ENCODE results near the gene STRN.
"Not testable (repeated sequence)": the region's sequence is repeated elsewhere in the genome, so short reads cannot be mapped to it uniquely, and the experiment has no call there.

Gene STRN, protein sequence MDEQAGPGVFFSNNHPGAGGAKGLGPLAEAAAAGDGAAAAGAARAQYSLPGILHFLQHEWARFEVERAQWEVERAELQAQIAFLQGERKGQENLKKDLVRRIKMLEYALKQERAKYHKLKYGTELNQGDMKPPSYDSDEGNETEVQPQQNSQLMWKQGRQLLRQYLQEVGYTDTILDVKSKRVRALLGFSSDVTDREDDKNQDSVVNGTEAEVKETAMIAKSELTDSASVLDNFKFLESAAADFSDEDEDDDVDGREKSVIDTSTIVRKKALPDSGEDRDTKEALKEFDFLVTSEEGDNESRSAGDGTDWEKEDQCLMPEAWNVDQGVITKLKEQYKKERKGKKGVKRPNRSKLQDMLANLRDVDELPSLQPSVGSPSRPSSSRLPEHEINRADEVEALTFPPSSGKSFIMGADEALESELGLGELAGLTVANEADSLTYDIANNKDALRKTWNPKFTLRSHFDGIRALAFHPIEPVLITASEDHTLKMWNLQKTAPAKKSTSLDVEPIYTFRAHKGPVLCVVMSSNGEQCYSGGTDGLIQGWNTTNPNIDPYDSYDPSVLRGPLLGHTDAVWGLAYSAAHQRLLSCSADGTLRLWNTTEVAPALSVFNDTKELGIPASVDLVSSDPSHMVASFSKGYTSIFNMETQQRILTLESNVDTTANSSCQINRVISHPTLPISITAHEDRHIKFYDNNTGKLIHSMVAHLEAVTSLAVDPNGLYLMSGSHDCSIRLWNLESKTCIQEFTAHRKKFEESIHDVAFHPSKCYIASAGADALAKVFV

DNA sequence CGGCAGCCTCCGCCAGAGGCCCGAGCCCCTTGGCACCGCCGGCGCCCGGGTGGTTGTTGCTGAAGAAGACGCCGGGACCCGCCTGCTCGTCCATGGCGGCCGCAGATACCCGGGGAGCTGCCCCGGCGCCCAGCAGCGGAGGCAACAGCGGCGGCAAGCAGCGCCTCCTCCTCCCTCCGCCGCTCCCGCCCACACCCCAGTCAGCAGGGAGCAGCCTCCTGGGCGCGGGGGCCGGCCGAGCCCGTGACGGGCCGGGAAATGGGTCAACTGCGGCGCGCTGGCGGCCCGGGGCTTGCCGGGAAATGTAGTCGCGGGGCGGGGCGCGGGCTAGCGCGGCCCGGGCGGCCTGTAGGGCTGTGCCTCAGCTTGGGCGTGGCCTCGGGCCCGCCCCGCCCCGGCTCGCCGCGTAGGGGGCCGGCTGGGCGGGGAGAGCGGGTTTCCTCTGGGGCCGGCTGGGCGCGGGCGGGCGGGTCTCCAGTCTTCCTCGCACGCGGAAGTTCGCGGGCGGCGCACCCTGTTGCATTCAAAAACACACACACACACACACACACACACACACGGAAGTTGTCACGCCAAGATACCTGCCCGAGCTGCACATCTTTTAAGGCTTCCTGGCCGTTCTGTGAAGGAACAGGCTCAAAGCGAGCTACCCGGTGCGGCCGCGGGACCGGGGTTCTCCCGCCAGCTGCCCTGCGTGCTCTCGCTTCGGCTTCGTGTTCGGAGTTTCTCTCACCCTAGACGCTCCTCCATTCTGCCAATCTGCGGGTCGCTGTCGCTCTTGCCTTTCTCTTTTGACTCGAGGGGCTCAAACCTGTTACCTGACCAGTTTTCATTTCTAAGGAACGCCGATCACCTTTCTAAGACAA, at the start of gene STRN:
TSS of gene STRN (minus strand) at position 167 of the 866 bp plus-strand sequence. CDS start at position 94, 73 bp downstream.
- DNase-seq (ENCODE audit: low read depth), result peak; percentile 93

DNA sequence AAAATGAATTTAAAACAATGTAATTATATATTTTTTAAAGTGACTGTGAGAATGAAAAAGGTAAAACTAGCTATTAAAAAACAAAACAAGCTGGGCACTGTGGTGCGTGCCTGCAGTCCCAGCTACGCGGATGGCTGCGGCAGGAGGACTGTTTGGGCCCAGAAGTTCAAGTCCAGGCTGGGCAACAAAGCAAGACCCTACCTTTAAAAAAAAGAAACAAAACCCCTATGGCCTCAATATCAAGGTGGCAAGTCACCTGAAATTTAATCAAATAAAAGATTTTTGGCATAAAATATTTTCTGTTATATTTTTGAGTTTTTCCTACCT, 46.9 kb upstream of the STRN start:
- no peak for DNase-seq (ENCODE audit: low read depth)

DNA sequence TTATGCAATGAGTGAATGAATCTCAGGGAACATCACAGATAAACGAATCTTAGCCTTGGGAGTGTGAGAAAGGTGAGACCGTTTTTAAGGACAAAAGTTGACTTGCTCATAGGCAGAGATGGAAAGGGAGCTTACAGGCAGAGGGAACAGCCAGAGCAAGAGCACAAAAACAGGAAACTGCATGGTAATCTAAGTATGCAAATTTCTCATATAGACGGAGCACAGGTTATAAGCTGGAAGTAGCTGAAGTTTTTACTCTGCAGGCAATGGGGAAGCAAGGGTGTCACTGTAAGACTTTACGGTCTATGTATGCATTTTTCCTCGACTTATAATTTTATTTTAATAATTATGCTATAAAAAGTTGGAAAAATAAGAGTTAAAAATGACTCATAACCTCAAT, 44.8 kb upstream of the STRN start:
- DNase-seq (ENCODE audit: low read depth), result no peak

DNA sequence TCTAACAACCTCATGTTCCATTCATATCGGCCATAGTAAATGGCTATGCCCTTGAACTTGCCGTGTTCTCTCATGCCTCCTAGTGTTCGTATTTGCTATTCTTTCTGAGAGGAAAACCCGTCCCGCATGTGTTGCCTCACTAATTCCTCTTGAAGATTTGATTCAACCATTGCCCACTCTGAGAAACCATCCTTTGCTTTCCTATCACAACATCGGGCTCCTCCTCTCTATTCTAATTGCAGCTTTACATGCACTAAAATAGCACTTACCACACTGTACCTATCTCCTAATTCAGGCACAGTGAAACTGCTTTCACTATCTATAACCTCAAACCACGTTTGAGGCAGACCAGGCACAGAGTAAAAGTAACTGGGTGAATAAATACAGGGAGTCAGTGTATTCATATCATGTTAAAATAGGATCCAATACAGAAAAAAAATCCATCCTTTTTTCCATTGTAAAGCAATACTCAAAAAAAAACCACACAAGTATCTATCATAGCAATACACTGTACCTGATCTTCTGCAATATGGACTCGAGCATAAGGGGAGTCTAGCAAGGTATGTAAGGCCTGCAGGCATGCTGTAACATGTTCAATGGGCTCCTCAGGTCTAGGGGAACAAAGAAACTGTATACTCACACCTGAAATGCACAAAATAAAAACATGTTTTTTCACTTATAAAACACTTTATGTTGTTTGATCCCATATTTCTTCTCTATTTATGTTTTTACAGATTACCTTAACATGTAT, 39.0 kb upstream of the STRN start:
- DNase-seq (ENCODE audit: low read depth), result no peak

DNA sequence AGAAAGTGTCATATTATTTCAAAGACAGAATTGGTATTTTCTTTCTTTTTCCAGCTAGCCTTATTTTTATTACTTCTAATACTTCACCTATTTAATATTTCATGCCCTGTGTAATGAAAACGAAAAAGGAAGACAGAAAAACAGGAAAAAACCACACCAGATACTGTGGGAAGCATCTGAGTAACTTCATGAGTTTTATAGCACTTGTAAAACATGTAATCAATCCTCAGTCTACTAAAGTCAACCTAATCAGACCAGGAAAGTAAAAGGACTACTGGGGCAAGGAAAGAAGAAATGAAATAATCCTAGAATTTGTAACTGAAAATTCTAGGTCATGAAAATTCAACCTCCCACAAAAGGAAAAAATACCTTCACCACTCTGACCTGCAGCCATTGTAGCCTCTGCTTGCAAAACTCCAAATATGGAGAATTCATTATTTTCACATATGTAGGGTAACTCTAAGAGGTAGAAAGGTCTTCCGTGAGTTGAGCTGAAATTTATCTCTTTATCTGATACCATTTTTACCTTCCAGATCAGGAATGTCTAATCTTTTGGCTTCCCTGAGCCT, 34.7 kb upstream of the STRN start:
- DNase-seq (ENCODE audit: low read depth), result no peak

DNA sequence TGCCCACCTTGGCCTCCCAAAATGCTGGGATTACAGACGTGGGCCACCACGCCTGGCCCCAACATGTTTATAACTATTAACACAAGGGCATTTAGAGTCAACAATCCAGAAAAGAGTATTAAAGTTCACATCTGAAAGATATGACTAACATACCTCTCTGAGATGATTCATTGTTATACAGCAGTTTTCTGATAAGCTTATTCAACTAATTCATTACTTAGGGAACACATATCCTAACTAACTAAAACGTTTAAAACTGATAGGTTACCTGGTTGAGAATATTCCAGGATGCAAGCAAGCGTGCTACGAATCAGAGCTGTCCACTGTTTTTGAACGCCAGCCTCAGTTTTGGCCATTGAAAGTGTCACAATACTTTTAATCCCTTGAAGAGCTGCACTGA, 34.0 kb upstream of the STRN start:
- no peak for DNase-seq (ENCODE audit: low read depth)

DNA sequence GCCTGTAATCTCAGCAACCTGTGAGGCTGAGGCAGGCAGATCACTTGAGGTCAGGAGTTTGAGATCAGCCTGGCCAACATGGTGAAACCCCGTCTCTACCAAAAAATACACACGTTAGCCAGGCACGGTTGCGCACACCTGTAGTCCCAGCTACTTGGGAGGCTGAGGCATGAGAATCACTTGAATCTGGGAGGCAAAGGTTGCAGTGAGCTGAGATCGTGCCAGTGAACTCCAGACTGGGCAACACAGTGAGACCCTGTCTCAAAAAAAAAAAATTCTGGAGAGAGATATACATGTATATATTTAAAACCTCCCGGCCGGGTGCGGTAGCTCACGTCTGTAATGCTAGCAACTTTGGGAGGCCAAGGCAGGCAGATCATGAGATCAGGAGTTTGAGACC, 33.1 kb upstream of the STRN start:
- not testable (repeated sequence) for DNase-seq (ENCODE audit: low read depth)

DNA sequence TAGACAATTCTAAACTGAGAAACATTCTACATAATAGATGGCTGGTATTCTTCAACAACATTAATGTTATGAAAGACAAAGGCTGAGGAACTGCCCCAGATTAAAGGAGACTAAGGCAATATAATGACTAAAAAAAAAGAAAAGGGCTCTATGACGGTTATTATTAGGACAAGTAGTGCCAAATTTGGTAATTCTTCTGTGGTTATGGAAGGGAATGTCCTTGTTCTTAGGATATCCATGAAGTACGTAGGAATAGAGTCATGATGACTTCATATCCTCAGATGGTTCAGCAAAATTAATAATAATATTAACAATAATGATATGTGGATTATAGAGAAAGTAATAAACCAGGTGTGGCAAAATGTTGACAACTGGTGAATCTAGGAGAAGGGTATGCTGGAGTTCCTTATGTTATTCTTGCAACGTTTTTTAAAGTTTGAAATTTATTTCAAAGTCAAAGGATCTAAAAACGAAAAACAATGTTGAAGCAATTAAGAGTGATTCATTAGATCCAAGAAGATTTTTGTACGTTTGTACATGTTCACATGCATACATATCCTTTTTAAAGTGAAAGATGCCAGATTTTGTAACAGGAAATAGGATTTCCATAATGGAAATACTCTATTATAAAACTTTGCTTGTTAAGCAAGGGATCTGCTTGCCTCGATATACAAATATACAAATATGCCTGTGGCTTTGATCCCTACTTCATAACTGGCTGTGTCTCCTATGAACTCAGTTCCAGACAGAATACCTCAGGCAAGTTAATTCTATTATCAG, 27.7 kb upstream of the STRN start:
- DNase-seq (ENCODE audit: low read depth), result no peak

DNA sequence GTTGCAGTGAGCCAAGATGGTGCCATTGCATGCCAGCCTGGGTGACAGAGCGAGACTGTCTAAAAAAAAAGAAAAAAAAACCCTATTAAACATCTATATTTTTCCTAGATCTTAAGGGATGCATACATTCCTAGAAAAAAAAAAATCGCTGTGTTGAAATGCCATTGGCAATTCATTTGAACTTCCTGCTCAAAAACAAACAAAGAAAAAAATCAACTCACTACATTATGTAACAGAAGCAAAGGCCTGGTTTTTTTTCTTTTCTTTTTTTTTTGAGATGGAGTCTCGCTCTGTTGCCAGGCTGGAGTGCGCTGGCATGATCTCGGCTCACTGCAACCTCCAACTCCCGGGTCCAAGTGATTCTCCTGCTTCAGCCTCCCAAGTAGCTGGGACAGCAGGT, 21.7 kb upstream of the STRN start:
- no peak for DNase-seq (ENCODE audit: low read depth)

DNA sequence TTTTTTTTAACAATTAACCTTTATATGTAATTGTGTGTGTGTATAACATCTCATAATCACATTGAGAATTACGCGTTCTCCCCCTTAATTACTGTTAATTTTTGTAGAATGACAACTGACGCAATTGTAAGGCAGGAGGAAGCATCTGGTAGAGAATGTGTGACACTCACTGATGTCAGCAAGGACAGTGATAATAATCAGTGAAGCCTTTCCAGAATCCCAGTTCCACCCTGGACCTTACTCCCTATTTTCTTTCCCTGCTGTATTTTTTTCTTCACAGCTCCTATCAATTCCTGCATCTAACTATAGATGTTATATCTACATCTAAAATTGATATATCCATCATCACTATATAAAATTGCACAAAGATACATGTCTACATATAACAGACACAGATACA, 16.1 kb upstream of the STRN start:
- no peak for DNase-seq (ENCODE audit: low read depth)

DNA sequence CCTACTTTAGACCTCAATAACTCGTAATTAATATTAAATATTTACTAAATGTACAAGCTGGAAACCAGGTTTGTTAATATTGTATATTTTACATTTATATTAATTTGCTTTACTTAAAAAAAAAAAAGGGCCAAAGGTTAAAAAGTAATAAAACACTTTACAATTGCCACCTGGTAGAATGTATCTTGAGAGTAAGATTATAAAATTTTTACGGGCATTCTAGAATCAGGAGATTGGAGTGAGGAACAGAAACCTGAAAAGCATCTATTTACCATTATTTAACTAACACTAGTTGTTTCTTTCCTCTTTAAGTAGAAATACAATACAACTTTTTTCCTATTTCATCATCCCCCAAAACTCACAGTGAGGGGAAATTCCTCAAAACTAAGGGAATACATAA, 15.6 kb upstream of the STRN start:
- DNase-seq (ENCODE audit: low read depth), result no peak

DNA sequence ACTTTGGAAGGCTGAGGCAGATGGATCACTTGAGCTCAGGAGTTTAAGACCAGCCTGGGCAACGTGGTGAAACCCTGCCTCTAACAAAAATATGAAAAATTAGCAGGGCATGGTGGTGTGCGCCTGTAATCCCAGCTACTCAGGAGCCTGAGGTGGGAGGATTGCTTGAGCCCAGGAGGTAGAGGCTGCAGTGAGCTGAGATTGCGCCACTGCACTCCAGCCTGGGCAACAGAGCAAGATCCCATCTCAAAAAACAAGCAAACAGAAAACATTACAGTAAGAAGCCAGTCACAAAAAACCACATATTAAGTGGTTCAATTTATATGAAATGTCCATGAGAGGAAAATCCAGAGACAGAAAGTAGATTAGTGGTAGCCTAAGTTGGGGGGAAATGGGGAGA, 12.7 kb upstream of the STRN start:
- DNase-seq (ENCODE audit: low read depth), result not testable (repeated sequence)

DNA sequence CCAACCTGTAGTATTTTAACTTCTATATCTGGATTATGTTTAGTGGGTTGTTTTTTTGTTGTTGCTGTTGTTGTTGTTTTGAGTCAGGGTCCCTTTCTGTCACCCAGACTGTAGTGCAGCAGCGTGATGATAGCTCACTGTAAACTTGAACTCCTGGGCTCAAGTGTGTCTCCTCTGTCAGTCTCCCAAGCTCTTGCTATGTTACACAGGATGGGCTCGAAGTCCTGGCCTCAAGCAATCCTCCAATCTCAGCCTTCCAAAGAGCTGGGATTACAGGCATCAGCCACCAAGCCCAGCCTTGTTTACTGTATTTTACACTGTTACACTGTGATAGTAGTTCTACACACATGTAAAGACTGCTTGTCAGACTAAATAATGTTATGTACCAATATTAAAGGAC, 9.7 kb upstream of the STRN start:
- no peak for DNase-seq (ENCODE audit: low read depth)

DNA sequence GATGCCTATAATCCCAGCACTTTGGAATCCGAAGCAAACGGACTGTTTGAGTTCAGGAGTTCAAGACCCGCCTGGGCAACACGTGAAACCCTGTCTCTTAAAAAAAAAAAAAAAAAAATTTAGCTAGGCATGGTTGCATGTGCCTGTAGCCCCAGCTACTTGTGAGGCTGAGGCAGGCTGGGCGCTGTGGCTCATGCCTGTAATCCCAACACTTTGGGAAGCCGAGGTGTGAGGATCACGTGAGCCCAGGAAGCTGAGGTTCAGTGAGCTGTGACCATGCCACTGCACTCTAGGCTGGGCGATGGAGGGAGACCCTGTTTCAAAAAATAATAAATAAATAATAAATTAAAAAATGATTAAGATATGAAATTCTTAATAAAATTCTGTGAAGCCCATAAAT, 9.0 kb upstream of the STRN start:
- DNase-seq (ENCODE audit: low read depth), result no peak

DNA sequence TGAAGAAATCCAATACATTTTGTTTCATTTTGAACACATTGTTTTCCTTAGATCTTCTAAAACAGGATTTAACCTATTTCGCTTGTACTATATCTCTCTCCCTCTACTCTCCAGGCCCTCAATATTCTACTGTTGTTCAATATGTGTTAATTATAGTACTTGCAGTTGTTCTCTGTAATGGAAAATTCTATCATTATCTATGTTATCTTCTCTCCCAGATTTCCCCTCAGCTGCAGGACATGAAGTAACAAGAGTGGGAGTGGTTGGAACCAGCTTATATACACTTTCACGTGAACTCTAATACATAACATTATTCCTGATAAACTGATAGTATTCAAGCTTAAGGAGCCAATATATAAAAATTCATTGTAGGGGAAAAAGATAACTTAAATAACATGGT, 7.0 kb upstream of the STRN start:
- no peak for DNase-seq (ENCODE audit: low read depth)

DNA sequence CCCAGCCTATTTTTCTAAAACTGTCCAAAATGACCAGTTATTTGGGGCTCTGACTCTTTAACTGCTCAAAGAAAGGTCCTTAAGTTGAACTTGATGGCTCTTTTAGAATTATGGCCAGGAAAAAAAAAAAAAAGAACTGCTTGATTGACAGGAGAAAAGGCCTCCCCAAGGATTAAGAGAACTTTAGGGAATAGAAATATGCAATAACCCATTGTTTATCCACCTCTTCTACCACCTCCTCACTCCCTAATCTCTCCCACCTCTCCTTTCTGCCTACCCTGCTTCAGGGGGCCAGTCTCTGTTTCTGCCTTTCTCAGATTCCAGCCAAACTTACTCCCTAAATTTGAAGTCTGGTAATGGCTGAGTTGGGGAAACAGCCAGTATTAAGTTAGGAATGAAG, 5.7 kb upstream of the STRN start:
- DNase-seq (ENCODE audit: low read depth), result no peak

DNA sequence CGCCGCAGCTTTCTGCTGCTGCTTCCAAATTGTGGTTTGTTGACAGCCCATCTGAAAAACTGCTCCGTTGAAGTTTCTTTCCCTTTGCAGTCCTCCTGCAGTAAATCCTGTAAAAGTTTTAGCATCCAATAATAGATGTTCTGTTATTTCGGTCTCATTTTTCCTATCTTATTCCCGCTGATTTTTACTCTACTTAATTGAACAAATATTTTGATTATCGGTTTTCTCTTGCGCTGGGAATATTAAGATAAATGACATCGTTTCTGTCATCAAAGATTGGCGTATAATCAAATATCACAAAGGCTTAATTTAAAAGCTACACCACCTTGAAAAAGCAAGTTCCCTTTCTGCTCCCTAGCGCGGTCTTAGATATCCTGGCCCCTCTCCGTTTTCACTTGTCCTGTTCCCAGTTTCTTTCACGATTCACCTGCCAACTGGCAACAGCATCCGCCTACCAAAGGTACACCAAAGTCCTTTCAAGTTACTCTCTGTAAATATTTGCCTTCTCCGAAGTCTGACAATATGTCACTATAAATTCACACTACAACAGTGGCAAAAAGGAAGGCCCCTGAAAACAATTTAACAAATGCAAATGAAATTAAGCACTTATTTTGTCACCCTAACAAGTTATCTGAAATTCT, 1.0 kb upstream of the STRN start:
- no peak for DNase-seq (ENCODE audit: low read depth)

DNA sequence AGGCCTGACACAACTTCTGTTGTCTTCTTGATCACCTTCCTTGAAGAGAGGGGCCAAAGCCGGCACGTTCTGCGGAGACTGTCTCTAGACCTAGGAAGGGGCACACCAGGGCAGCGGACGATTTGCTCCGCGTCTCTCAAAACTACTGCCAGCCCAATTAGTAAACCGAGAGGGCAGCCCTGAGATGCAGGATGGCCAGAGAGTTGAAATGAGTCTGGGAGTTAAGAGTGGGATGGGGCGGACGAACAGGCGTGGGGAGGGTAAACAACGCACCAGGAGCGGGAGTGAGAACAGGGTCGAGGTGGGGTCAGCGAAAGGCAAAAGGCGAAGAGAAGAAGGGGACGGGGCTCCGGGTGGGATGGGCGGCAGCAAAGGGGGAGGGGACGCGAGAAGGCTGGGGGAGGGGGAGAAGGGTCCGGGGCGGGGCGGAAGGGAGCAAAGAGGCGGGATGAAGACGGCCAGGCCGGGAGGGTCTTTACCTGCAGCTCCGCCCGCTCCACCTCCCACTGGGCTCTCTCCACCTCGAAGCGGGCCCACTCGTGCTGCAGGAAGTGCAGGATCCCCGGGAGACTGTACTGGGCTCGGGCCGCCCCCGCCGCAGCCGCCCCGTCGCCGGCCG, 476 bp downstream of the STRN start:
- no peak for DNase-seq (ENCODE audit: low read depth)

DNA sequence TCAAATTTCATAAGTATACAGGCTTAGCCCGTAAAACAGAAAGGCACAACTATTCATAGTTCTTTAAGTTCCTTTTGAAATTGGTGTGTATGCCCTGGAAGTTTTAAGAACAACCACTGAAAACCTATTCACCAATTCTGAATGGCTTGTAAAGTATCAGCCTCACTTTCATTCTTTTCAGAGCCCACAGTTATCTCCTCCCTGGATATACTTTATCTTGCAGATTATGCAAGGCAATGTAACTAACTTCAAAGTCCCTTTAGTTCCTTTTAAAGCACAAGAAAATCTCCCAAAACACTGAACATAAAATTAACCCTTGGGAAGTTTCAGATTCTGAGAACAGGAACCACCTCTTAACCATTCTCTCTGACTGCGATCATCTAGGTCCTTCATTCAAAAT, 1.1 kb downstream of the STRN start:
- no peak for DNase-seq (ENCODE audit: low read depth)

DNA sequence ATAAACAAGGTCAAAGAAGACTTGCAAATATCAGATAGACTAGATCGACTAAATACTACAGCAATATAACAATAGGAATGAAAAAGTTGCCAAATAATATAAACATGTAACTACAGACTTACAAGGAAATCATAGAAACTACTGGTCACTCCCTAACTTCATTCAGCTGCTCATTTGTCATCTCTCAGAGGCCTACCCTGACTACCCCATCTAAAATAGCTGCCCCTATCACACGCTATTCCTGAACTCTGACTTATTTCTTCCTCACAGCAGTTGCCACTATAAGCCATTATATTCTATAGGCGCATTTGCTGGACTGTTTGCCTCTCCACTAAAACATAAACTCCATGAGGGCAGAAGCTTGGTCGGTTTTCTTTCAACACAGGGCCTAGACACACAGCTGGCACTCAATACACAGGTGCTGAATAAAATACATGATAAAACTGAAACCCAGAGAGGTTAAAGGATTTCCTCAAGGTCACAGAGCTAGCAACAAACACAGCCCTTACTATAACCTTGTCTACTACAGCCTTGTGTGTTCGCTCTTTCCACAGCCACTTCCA, 1.8 kb downstream of the STRN start:
- no peak for DNase-seq (ENCODE audit: low read depth)

Measured in GM04504 (cell line).